Dendritic cell treated with granulocyte-macrophage colony-stimulating factor and Interleukin-4, amounts not matched to agents 40 ng/mL and 50 ng/mL, for 4 days (primary cell): ENCODE data around the gene PCDHA3.
"Not testable (repeated sequence)": the region's sequence is repeated elsewhere in the genome, so short reads cannot be mapped to it uniquely, and the experiment has no call there.

Experiments used
- H3K27ac Mint-ChIP-seq: one replicate; pipeline ENCODE4 v1.8.0; 2022; ENCODE audit warnings: mild to moderate bottlenecking, mixed read lengths
- H3K27me3 Mint-ChIP-seq: one replicate; pipeline ENCODE4 v1.8.0; 2022; ENCODE audit warnings: mild to moderate bottlenecking, mixed read lengths
- H3K36me3 Mint-ChIP-seq: one replicate; pipeline ENCODE4 v1.8.0; 2022; ENCODE audit warnings: low read depth, mixed read lengths
- H3K4me1 Mint-ChIP-seq: one replicate; pipeline ENCODE4 v1.8.0; 2022; ENCODE audit warnings: low read depth, mixed read lengths
- H3K4me3 Mint-ChIP-seq: one replicate; pipeline ENCODE4 v1.8.0; 2022; ENCODE audit warnings: mild to moderate bottlenecking, moderate library complexity, mixed read lengths
- H3K9me3 Mint-ChIP-seq: one replicate; pipeline ENCODE4 v1.8.0; 2022; ENCODE audit warnings: mixed read lengths
- intact Hi-C: fragments of 100-400 bp; cut with micrococcal nuclease; formaldehyde crosslinking; loops from one replicate; pipeline ENCODE4 v1.15.0; 2022

The PCDHA3 gene

DNA sequence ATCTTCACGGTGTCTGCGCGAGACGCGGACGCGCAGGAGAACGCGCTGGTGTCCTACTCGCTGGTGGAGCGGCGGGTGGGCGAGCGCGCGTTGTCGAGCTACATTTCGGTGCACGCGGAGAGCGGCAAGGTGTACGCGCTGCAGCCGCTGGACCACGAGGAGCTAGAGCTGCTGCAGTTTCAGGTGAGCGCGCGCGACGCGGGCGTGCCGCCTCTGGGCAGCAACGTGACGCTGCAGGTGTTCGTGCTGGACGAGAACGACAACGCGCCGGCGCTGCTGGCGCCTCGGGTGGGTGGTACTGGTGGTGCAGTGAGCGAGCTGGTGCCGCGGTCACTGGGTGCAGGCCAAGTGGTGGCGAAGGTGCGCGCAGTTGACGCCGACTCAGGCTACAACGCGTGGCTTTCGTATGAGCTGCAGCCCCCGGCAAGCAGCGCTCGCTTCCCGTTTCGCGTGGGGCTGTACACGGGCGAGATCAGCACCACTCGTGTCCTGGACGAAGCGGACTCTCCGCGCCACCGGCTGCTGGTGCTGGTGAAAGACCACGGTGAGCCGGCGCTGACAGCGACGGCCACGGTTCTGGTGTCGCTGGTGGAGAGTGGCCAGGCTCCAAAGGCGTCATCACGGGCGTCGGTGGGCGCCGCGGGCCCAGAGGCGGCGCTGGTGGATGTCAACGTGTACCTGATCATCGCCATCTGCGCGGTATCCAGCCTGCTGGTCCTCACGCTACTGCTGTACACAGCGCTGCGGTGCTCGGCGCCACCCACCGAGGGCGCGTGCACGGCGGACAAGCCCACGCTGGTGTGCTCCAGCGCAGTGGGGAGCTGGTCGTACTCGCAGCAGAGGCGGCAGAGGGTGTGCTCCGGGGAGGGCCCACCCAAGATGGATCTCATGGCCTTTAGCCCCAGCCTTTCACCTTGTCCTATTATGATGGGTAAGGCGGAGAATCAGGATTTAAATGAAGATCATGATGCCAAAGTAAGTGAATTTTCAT, 28.9 kb downstream of the PCDHA3 start:
- intact Hi-C loops, H3K36me3 Mint-ChIP-seq, H3K27ac Mint-ChIP-seq, H3K4me3 Mint-ChIP-seq, H3K4me1 Mint-ChIP-seq: not testable (repeated sequence)
- peaks cover 68% of the 10 kb centered on the region for H3K9me3 Mint-ChIP-seq
- H3K27me3 Mint-ChIP-seq, result peaks cover 38% of the 10 kb centered on the region

DNA sequence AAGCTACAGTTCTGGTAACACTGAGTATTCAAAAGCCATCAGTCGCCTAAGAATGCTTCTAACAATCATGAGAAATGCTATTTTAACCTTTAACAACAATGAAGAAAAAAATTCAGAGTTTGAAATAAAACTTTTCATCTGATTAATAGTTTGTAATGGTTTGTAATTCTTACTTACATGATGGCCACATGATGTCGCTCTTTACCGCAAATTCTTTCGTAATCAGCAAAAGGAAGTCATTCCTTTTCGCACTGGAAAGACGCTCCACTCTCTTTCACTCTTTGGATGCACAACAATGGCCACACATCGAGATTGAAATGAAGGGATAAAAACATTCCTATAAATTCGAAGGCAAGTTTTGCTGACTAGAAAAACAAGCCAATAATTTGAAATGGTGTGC, 33.1 kb downstream of the PCDHA3 start, which contains the start of gene PCDHA7:
Gene PCDHA7, plus strand, starts transcription at position 277 of the 400 bp plus-strand sequence. Its CDS starts 115 bp downstream, at position 392.
- intact Hi-C loops, result no loop called here
- peaks cover 53% of the 10 kb centered on the region for H3K9me3 Mint-ChIP-seq
- H3K4me3 Mint-ChIP-seq, result no peak within 1 kb of the TSS
- peaks cover 26% of the 10 kb centered on the region for H3K27me3 Mint-ChIP-seq
- H3K27ac Mint-ChIP-seq, result no peak within 1 kb of the TSS
- no peaks in the 10 kb centered on the region for H3K36me3 Mint-ChIP-seq
- no peaks in the 10 kb centered on the region for H3K4me1 Mint-ChIP-seq

DNA sequence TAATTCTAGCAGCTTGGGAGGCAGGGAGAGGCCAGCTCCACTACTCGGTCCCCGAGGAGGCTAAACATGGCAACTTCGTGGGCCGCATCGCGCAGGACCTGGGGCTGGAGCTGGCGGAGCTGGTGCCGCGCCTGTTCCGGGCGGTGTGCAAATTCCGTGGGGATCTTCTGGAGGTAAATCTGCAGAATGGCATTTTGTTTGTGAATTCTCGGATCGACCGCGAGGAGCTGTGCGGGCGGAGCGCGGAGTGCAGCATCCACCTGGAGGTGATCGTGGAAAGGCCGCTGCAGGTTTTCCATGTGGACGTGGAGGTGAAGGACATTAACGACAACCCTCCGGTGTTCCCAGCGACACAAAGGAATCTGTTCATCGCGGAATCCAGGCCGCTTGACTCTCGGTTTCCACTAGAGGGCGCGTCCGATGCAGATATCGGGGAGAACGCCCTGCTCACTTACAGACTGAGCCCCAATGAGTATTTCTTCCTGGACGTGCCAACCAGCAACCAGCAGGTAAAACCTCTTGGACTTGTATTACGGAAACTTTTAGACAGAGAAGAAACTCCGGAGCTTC, 33.7 kb downstream of the PCDHA3 start:
- H3K4me3 Mint-ChIP-seq, H3K27ac Mint-ChIP-seq, H3K4me1 Mint-ChIP-seq, intact Hi-C loops, H3K36me3 Mint-ChIP-seq: not testable (repeated sequence)
- Mint-ChIP-seq H3K27me3 (peaks cover 23% of the 10 kb centered on the region), H3K9me3 (peaks cover 50% of the 10 kb centered on the region)

DNA sequence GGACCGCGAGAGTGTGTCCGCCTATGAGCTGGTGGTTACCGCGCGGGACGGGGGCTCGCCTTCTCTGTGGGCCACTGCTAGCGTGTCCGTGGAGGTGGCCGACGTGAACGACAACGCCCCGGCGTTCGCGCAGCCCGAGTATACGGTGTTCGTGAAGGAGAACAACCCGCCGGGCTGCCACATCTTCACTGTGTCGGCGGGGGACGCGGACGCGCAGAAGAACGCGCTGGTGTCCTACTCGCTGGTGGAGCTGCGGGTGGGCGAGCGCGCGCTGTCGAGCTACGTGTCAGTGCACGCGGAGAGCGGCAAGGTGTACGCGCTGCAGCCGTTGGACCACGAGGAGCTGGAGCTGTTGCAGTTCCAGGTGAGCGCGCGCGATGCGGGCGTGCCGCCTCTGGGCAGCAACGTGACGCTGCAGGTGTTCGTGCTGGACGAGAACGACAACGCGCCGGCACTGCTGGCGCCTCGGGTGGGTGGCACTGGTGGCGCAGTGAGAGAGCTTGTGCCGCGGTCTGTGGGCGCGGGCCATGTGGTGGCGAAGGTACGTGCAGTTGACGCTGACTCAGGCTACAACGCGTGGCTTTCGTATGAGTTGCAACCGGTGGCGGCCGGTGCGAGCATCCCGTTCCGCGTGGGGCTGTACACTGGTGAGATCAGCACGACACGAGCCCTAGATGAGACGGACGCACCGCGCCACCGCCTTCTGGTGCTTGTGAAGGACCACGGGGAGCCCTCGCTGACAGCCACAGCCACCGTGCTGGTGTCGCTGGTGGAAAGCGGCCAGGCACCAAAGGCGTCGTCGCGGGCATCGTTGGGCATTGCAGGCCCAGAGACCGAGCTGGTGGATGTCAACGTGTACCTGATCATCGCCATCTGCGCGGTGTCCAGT, 35.0 kb downstream of the PCDHA3 start:
- intact Hi-C loops, result no loop called here
- H3K9me3 Mint-ChIP-seq, result peaks cover 54% of the 10 kb centered on the region
- no peaks in the 10 kb centered on the region for H3K4me1 Mint-ChIP-seq
- no peak overlapping the region for H3K4me3 Mint-ChIP-seq
- H3K27ac Mint-ChIP-seq, result no peak overlapping the region
- peaks cover 18% of the 10 kb centered on the region for H3K27me3 Mint-ChIP-seq
- H3K36me3 Mint-ChIP-seq, result no peaks in the 10 kb centered on the region

DNA sequence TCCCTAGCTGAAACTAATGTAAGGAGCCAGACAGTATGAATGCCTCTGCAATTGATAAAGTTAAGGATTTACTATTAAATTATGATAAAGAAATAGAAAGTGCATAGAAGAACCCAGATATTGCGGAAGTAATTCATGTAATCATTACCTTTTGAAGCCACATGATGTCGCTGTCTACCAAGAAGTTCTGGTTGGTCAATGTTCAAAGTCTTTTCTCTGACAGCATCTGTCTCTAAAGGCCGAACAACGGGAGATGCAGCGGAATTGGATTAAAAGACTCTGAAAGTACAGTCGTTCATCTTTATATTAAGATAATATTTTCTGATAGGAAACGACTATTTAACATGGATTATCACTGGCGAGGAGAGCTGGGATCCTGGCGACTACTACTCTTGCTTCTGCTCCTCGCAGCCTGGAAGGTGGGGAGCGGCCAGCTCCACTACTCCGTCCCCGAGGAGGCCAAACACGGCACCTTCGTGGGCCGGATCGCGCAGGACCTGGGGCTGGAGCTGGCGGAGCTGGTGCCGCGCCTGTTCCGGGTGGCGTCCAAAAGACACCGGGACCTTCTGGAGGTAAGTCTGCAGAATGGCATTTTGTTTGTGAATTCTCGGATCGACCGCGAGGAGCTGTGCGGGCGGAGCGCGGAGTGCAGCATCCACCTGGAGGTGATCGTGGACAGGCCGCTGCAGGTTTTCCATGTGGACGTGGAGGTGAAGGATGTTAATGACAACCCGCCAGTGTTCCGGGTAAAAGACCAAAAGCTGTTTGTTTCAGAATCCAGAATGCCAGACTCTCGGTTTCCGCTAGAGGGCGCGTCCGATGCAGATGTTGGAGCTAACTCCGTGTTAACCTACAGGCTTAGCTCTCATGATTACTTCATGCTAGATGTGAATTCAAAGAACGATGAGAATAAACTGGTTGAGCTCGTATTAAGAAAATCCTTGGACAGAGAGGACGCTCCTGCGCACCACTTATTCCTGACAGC, 40.4 kb downstream of the PCDHA3 start, which contains the start of gene PCDHA8:
Gene PCDHA8, plus strand, starts transcription at position 210 of the 985 bp plus-strand sequence. Its CDS starts 135 bp downstream, at position 345.
- no peaks in the 10 kb centered on the region for H3K36me3 Mint-ChIP-seq
- no peak within 1 kb of the TSS for H3K4me3 Mint-ChIP-seq
- intact Hi-C loops, result no loop called here
- H3K4me1 Mint-ChIP-seq, result no peaks in the 10 kb centered on the region
- H3K27me3 Mint-ChIP-seq, result peaks cover 8% of the 10 kb centered on the region
- no peak within 1 kb of the TSS for H3K27ac Mint-ChIP-seq
- peaks cover 39% of the 10 kb centered on the region for H3K9me3 Mint-ChIP-seq

DNA sequence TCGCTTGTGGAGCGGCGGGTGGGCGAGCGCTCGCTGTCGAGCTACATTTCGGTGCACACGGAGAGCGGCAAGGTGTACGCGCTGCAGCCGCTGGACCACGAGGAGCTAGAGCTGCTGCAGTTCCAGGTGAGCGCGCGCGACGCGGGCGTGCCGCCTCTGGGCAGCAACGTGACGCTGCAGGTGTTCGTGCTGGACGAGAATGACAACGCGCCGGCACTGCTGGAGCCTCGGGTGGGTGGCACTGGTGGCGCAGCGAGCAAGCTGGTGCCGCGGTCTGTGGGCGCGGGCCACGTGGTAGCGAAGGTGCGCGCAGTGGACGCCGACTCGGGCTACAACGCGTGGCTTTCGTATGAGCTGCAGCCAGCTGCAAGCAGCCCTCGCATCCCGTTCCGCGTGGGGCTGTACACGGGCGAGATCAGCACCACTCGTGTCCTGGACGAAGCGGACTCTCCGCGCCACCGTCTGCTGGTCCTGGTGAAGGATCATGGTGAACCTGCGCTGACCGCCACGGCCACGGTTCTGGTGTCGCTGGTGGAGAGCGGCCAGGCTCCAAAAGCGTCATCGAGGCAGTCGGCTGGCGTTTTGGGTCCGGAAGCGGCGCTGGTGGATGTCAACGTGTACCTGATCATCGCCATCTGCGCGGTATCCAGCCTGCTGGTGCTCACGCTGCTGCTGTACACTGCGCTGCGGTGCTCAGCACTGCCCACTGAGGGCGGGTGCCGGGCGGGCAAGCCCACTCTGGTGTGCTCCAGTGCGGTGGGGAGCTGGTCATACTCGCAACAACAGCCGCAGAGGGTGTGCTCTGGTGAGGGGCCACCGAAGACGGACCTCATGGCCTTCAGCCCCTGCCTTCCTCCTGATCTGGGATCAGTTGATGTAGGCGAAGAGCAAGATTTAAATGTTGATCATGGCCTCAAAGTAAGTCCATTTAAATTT, 42.2 kb downstream of the PCDHA3 start:
- H3K36me3 Mint-ChIP-seq, result no peaks in the 10 kb centered on the region
- no peak overlapping the region for H3K27ac Mint-ChIP-seq
- H3K27me3 Mint-ChIP-seq, result peaks cover 16% of the 10 kb centered on the region
- H3K4me1 Mint-ChIP-seq, result no peaks in the 10 kb centered on the region
- no peak overlapping the region for H3K4me3 Mint-ChIP-seq
- peaks cover 50% of the 10 kb centered on the region for H3K9me3 Mint-ChIP-seq
- intact Hi-C loops, result no loop called here

DNA sequence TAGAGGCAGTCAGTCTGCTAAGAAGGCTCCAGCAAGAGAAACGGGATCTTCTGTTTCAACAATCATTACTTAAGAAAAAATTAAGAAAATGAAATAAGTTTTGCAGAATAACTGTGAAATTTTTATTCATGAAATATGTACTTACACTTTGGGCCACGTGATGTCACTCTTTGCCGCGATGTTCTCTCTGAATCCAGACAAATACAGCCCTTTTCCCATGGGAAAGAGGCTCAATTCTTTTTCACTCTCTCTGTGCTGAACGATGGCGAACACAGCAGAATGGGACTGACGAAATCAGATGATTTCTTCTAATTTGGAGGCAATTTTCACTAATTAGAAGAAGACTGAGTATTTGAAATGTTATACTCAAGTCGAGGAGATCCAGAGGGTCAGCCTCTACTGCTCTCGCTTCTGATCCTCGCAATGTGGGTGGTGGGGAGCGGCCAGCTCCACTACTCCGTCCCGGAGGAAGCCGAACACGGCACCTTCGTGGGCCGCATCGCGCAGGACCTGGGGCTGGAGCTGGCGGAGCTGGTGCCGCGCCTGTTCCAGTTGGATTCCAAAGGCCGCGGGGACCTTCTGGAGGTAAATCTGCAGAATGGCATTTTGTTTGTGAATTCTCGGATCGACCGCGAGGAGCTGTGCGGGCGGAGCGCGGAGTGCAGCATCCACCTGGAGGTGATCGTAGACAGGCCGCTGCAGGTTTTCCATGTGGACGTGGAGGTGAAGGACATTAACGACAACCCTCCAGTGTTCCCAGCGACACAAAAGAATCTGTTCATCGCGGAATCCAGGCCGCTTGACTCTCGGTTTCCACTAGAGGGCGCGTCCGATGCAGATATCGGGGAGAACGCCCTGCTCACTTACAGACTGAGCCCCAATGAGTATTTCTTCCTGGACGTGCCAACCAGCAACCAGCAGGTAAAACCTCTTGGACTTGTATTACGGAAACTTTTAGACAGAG, 47.6 kb downstream of the PCDHA3 start, which contains the start of gene PCDHA9:
Gene PCDHA9, plus strand, starts transcription at position 244 of the 964 bp plus-strand sequence. Its CDS starts 114 bp downstream, at position 358.
- H3K4me3 Mint-ChIP-seq, H3K27ac Mint-ChIP-seq, H3K4me1 Mint-ChIP-seq, intact Hi-C loops, H3K36me3 Mint-ChIP-seq: not testable (repeated sequence)
- Mint-ChIP-seq H3K9me3 (peaks cover 30% of the 10 kb centered on the region), H3K27me3 (peaks cover 15% of the 10 kb centered on the region)

DNA sequence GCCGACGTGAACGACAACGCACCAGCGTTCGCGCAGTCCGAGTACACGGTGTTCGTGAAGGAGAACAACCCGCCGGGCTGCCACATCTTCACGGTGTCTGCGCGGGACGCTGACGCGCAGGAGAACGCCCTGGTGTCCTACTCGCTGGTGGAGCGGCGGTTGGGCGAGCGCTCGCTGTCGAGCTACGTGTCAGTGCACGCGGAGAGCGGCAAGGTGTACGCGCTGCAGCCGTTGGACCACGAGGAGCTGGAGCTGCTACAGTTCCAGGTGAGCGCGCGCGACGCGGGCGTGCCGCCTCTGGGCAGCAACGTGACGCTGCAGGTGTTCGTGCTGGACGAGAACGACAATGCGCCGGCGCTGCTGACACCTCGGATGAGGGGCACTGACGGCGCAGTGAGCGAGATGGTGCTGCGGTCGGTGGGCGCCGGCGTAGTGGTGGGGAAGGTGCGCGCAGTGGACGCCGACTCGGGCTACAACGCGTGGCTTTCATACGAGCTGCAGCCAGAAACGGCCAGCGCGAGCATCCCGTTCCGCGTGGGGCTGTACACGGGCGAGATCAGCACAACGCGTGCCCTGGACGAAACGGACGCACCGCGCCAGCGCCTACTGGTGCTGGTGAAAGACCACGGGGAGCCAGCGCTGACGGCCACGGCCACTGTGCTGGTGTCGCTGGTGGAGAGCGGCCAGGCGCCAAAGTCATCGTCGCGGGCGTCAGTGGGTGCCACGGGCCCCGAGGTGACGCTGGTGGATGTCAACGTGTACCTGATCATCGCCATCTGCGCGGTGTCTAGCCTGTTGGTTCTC, 49.2 kb downstream of the PCDHA3 start:
- H3K27me3 Mint-ChIP-seq, result peaks cover 15% of the 10 kb centered on the region
- H3K27ac Mint-ChIP-seq, H3K4me3 Mint-ChIP-seq, H3K36me3 Mint-ChIP-seq, H3K4me1 Mint-ChIP-seq, intact Hi-C loops: not testable (repeated sequence)
- H3K9me3 Mint-ChIP-seq, result peaks cover 30% of the 10 kb centered on the region
